ENCODE measurements around the gene CACNB4.

GRCh38 chr2:151803811-151804210, 295.0 kb downstream of the CACNB4 start:
- TF ChIP-seq CTCF (conservative IDR thresholded peaks at IDR 0.05; ENCODE audit: low read length), result no peak
- TF ChIP-seq EZH2phosphoT487 (IDR thresholded peaks at IDR 0.05; ENCODE audit: borderline replicate concordance, low read depth, low read length), result no peak

Data from OCI-LY7 (cell line).